ENCODE results near the gene GLI2. TPM values are rescaled to one million over a fixed set of nuclear protein-coding genes. Genes with fewer than 3 reads are reported as not detected.

GLI2 gene
- total RNA-seq, 1 experiment from 2014 or later = 6.2 TPM

- no peak for ATAC-seq
- in situ Hi-C loops (cut with HindIII; ENCODE audit: low pct_unique_long_range_greater_than_20kb, low sequenced_read_pairs) = no loop called here
- DNase-seq (ENCODE audit: low read depth, low spot score) = no peak
- no TSS peak for BruUV-seq (replicated peaks)
- peak overlapping the region; percentile 66 to 72 for H3K4me3 ChIP-seq (ENCODE audit: low read depth in 2 of 2, low read length in 2 of 2)
- H3K27me3 ChIP-seq (ENCODE audit: control insufficient read depth, insufficient read depth, low read length) = no peaks in the 10 kb centered on the region
- no peak for TF ChIP-seq TCF7L2 (IDR thresholded peaks at IDR 0.05; ENCODE audit: low read depth, low read length)
- TF ChIP-seq SIN3A (IDR thresholded peaks at IDR 0.05; ENCODE audit: borderline replicate concordance, insufficient read depth, low read depth, low read length) = no peak
- no peak for TF ChIP-seq REST (IDR thresholded peaks at IDR 0.05; ENCODE audit: insufficient read depth in 1 of 2, low read depth in 2 of 2, low read length in 1 of 2)
- TF ChIP-seq CTCF (IDR thresholded peaks at IDR 0.05) = no peak
- no peak for TF ChIP-seq POLR2AphosphoS5 (IDR thresholded peaks at IDR 0.05; ENCODE audit: low read depth, low read length)
- H3K27ac ChIP-seq (ENCODE audit: low read length) = peak overlapping the region; percentile 87
- intact Hi-C loops (cut with micrococcal nuclease; ENCODE audit: unreplicated experiment) = no loop called here
- POLR2A ChIA-PET = interaction anchor here (0.6 kb wide), 1 partner anchor 294 kb away, joined by 3 read pairs; no protein-coding TSS in a partner anchor
- H3K4me1 ChIP-seq (ENCODE audit: control insufficient read depth, insufficient read depth, low read length) = peaks cover 30% of the 10 kb centered on the region
- no peaks in the 10 kb centered on the region for H3K9me3 ChIP-seq (ENCODE audit: control insufficient read depth, insufficient read depth, low read depth, low read length)
- CTCF ChIA-PET = interaction anchor here (0.5 to 0.8 kb wide), 3 partner anchors 44 to 1295 kb away, joined by 3 to 5 read pairs (median 4); no protein-coding TSS in a partner anchor
- H3K36me3 ChIP-seq (ENCODE audit: control insufficient read depth, insufficient read depth, low read length) = no peaks in the 10 kb centered on the region
These were observed 1.9 kb downstream of the GLI2 start for GRCh38 chr2:120737340-120738101.

- H3K4me1 ChIP-seq (ENCODE audit: control insufficient read depth, insufficient read depth, low read length) = peaks cover 35% of the 10 kb centered on the region
- POLR2A ChIA-PET = interaction anchor here (0.6 kb wide), 1 partner anchor 910 kb away, joined by 3 read pairs; no protein-coding TSS in a partner anchor
- DNase-seq (ENCODE audit: low read depth, low spot score) (no peak), ATAC-seq (no peak)
- peak overlapping the region; percentile 66 to 72 for H3K4me3 ChIP-seq (ENCODE audit: low read depth in 2 of 2, low read length in 2 of 2)
- in situ Hi-C loops (cut with HindIII; ENCODE audit: low pct_unique_long_range_greater_than_20kb, low sequenced_read_pairs) (no loop called here), intact Hi-C loops (cut with micrococcal nuclease; ENCODE audit: unreplicated experiment) (no loop called here)
- no peaks in the 10 kb centered on the region for H3K9me3 ChIP-seq (ENCODE audit: control insufficient read depth, insufficient read depth, low read depth, low read length)
- CTCF ChIA-PET = interaction anchor here (0.5 to 0.6 kb wide), 3 partner anchors 44 to 541 kb away, joined by 3 to 5 read pairs (median 3); no protein-coding TSS in a partner anchor
- H3K36me3 ChIP-seq (ENCODE audit: control insufficient read depth, insufficient read depth, low read length) = no peaks in the 10 kb centered on the region
- TF ChIP-seq SIN3A (IDR thresholded peaks at IDR 0.05; ENCODE audit: borderline replicate concordance, insufficient read depth, low read depth, low read length) = no peak
- no peak for TF ChIP-seq REST (IDR thresholded peaks at IDR 0.05; ENCODE audit: insufficient read depth in 1 of 2, low read depth in 2 of 2, low read length in 1 of 2)
- no peak for TF ChIP-seq CTCF (IDR thresholded peaks at IDR 0.05)
- TF ChIP-seq TCF7L2 (IDR thresholded peaks at IDR 0.05; ENCODE audit: low read depth, low read length) = no peak
- TF ChIP-seq POLR2AphosphoS5 (IDR thresholded peaks at IDR 0.05; ENCODE audit: low read depth, low read length) = no peak
- H3K27me3 ChIP-seq (ENCODE audit: control insufficient read depth, insufficient read depth, low read length) = no peaks in the 10 kb centered on the region
- BruUV-seq (replicated peaks) = no TSS peak
- H3K27ac ChIP-seq (ENCODE audit: low read length) = peak overlapping the region; percentile 87
These were observed 2.4 kb downstream of the GLI2 start for GRCh38 chr2:120738117-120738516.
